ENCODE data around the gene DEFB123. TPM values are rescaled to one million over a fixed set of nuclear protein-coding genes. Genes with fewer than 3 reads are reported as not detected.

Gene DEFB123, protein sequence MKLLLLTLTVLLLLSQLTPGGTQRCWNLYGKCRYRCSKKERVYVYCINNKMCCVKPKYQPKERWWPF
- not detected in 2 replicates for total RNA-seq (2011; cell fraction: chromatin; rRNA removed; ENCODE audit: low replicate concordance)
- total RNA-seq (2011; cell fraction: nucleolus; rRNA removed) = not detected in 2 replicates
- not detected in 2 replicates for total RNA-seq (2011; cell fraction: nucleoplasm; rRNA removed)
- not detected in 2 replicates for total RNA-seq (2014; rRNA removed)
- not detected in 2 replicates for total RNA-seq (2014; rRNA removed; fragmentation: Illumina TruSeq; extraction: Trizol)
- not detected in 2 replicates for total RNA-seq (2015; rRNA removed; fragmentation: Illumina TruSeq; extraction: Trizol)
- not detected in 2 replicates for total RNA-seq (2021)
- not detected in 2 replicates for polyA plus RNA-seq (2011; rRNA removed)
- polyA plus RNA-seq (2011; cell fraction: cytosol; rRNA removed) = not detected in 2 replicates
- not detected in 2 replicates for polyA plus RNA-seq (2011; cell fraction: nucleus; rRNA removed)
- not detected in 2 replicates for polyA plus RNA-seq (2012)
- polyA plus RNA-seq (2014; fragmentation: Illumina TruSeq; extraction: Trizol) = not detected in 2 replicates
- not detected for polyA plus RNA-seq (2014; fragmentation: Nextera tagmentation; extraction: Ambion mirVana)
- polyA plus RNA-seq (2014; rRNA removed) = not detected in 2 replicates
- not detected in 2 replicates for polyA minus RNA-seq (2011; rRNA and poly(A)+ RNA removed)
- not detected in 2 replicates for polyA minus RNA-seq (2011; cell fraction: cytosol; rRNA and poly(A)+ RNA removed)
- polyA minus RNA-seq (2011; cell fraction: nucleus; rRNA and poly(A)+ RNA removed) = not detected in 2 replicates
- Bru-seq, nascent RNA = not detected
- BruChase-seq, experiment 1, labeled RNA remaining after a 2-hour chase = not detected
- BruChase-seq, experiment 2, labeled RNA remaining after a 6-hour chase = not detected
- long read RNA-seq, experiment 1 = 0 reads
- long read RNA-seq, experiment 2 = 0 reads
- long read RNA-seq, experiment 3 = 0 reads

DNA sequence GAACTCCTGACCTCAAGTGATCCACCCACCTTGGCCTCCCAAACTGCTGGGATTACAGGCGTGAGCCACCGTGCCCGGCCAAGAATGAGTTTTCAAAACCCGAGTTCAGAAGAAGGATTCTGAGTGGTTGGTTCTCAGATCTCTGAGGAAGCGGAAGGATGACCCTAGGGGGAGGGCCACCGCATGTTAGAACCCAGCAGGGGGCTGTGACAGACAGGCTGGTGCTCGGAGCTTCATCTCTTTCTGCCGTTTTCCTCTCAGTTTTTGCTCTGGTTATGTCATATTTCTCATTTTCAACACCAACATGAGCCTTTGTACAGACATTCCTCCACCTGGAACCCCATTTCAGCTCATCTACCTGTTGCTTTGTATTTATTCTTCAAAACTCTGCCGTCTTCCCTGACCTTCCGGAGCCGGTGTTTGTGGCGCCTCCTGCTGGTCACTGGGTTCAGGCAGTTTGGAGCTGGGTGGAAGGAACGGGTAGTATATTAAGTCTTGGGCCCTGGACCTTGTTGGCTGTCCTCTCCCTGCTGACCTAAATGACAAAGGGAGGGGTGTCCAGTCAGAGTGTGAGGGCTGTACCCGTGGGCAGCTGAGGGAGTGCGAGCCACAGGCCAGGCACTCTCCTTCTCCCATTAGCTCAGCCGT lies at the start of gene DEFB123:
TSS of gene DEFB123 (plus strand) at position 621 of the 648 bp plus-strand sequence. CDS start 67 bp downstream, outside the sequence.
- H3K27me3 ChIP-seq (ENCODE audit: control insufficient read depth in 2 of 2, insufficient read depth in 2 of 2, low read length in 2 of 2) = peaks cover 0 to 11% of the 10 kb centered on the region in 2 experiments; a peak in 3 of 5 replicates
- 0 out of 4 replicates have a peak within 1 kb of the TSS, but pooled peaks of 1 of the 2 experiments have one; percentile 13 for H3K9ac ChIP-seq (ENCODE audit: insufficient read depth in 1 of 2, low read depth in 2 of 2, low read length in 2 of 2)
- H4K20me1 ChIP-seq (replicated peaks; ENCODE audit: control insufficient read depth, insufficient read depth, low read length) = no peaks in the 10 kb centered on the region
- ChIA-PET CTCF (ENCODE audit: low intra/inter-chr PET ratio) (no interaction called here), POLR2A (interaction anchor here (1.2 kb wide), 1 partner anchor 56 kb away, joined by 3 read pairs; no protein-coding TSS in a partner anchor)
- intact Hi-C loops (cut with micrococcal nuclease) (no loop called here), in situ Hi-C loops (cut with MboI) (no loop called here)
- no peaks in the 10 kb centered on the region for H3K36me3 ChIP-seq (ENCODE audit: control insufficient read depth, insufficient read depth, low read length)
- H3K9me3 ChIP-seq (replicated peaks; ENCODE audit: control insufficient read depth, insufficient read depth, low read depth, low read length) = no peaks in the 10 kb centered on the region
- ATAC-seq (peak; percentile 85), DNase-seq (ENCODE audit: extremely low read depth in 1 of 4, low spot score in 3 of 4) (peak; percentile 24 to 35 (median 32)), FAIRE-seq (peak; percentile 52)
- no peak within 1 kb of the TSS for H3K27ac ChIP-seq (ENCODE audit: extremely low read depth, low read depth, low read length)
- WGBS (ENCODE audit: insufficient coverage, low coverage, missing lambda C conversion rate) = 11% methylated on average over 16 of the region's 16 CpGs
- H3K4me1 ChIP-seq (replicated peaks in 1 of 2; ENCODE audit: control insufficient read depth in 2 of 2, insufficient read depth in 2 of 2, low read length in 2 of 2) = no peaks in the 10 kb centered on the region; a peak in 3 of 5 replicates
- BruUV-seq (replicated peaks) = no TSS peak
- H3K4me2 ChIP-seq (ENCODE audit: insufficient read depth, low read length) = peak within 1 kb of the TSS; percentile 49; the same call in 1 of the 2 replicates
- H3K4me3 ChIP-seq = no peak within 1 kb of the TSS
- H2AFZ ChIP-seq (ENCODE audit: low read depth, low read length) = peak within 1 kb of the TSS; percentile 62; the same call in 1 of the 2 replicates
- H3K79me2 ChIP-seq (ENCODE audit: control insufficient read depth, insufficient read depth, low read length) = no peaks in the 10 kb centered on the region
- H3K9me1 ChIP-seq (ENCODE audit: control insufficient read depth, insufficient read depth, low read length) = no peaks in the 10 kb centered on the region
- peak in 1 of 2 experiments; percentile 10; a peak in 1 of 4 replicates for TF ChIP-seq RAD21 (CRISPR knock-in tag; conservative IDR thresholded peaks at IDR 0.05 in 1 of 2, IDR thresholded peaks at IDR 0.05 in 1 of 2)
- TF ChIP-seq ETV1 (tag; conservative IDR thresholded peaks at IDR 0.05; ENCODE audit: low read depth) = peak; percentile 41; the same call in 1 of the 2 replicates
- TF ChIP-seq, protein P1, sequence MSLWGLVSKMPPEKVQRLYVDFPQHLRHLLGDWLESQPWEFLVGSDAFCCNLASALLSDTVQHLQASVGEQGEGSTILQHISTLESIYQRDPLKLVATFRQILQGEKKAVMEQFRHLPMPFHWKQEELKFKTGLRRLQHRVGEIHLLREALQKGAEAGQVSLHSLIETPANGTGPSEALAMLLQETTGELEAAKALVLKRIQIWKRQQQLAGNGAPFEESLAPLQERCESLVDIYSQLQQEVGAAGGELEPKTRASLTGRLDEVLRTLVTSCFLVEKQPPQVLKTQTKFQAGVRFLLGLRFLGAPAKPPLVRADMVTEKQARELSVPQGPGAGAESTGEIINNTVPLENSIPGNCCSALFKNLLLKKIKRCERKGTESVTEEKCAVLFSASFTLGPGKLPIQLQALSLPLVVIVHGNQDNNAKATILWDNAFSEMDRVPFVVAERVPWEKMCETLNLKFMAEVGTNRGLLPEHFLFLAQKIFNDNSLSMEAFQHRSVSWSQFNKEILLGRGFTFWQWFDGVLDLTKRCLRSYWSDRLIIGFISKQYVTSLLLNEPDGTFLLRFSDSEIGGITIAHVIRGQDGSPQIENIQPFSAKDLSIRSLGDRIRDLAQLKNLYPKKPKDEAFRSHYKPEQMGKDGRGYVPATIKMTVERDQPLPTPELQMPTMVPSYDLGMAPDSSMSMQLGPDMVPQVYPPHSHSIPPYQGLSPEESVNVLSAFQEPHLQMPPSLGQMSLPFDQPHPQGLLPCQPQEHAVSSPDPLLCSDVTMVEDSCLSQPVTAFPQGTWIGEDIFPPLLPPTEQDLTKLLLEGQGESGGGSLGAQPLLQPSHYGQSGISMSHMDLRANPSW (CRISPR knock-in tag; IDR thresholded peaks at IDR 0.05) = no peak
- TF ChIP-seq ESRRA (IDR thresholded peaks at IDR 0.05; ENCODE audit: borderline replicate concordance, low read depth) = 0 out of 2 replicates have a peak, but pooled peaks have one; percentile 39
- TF ChIP-seq ZSCAN32 (CRISPR knock-in tag; IDR thresholded peaks at IDR 0.05) = no peak
- no peak for TF ChIP-seq PRPF4 (IDR thresholded peaks at IDR 0.05; ENCODE audit: insufficient read depth, low read depth, low read length, poor library complexity, severe bottlenecking)

Data from K562 (cell line).